ENCODE results near the gene TTC29.
"Not testable (repeated sequence)": the region's sequence is repeated elsewhere in the genome, so short reads cannot be mapped to it uniquely, and the experiment has no call there.

TTC29 gene

DNA sequence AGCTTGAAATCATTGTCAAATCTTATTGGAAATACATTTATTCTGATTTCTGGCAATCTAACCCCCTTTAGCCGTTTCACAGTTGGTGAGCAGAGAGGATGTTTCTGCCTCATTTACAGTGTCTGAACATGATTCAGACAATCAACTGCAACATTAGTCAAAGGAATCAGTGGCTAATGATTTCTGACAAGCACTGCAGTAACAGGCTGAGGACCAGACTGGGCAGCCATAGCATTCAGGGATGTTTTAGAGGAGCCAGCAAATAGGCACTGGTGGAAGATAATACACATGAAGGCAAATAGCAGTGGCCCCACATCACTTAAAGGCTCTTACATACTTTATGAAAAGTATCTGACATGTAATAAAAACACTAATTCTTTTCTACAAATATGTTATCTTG, 102.8 kb downstream of the TTC29 start:
- H3K4me3 ChIP-seq (ENCODE audit: low read length) = no peak overlapping the region
- TF ChIP-seq, protein P1, sequence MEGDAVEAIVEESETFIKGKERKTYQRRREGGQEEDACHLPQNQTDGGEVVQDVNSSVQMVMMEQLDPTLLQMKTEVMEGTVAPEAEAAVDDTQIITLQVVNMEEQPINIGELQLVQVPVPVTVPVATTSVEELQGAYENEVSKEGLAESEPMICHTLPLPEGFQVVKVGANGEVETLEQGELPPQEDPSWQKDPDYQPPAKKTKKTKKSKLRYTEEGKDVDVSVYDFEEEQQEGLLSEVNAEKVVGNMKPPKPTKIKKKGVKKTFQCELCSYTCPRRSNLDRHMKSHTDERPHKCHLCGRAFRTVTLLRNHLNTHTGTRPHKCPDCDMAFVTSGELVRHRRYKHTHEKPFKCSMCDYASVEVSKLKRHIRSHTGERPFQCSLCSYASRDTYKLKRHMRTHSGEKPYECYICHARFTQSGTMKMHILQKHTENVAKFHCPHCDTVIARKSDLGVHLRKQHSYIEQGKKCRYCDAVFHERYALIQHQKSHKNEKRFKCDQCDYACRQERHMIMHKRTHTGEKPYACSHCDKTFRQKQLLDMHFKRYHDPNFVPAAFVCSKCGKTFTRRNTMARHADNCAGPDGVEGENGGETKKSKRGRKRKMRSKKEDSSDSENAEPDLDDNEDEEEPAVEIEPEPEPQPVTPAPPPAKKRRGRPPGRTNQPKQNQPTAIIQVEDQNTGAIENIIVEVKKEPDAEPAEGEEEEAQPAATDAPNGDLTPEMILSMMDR (conservative IDR thresholded peaks at IDR 0.05; ENCODE audit: low read depth, low read length) = no peak
- DNase-seq (ENCODE audit: low read depth) = no peak

DNA sequence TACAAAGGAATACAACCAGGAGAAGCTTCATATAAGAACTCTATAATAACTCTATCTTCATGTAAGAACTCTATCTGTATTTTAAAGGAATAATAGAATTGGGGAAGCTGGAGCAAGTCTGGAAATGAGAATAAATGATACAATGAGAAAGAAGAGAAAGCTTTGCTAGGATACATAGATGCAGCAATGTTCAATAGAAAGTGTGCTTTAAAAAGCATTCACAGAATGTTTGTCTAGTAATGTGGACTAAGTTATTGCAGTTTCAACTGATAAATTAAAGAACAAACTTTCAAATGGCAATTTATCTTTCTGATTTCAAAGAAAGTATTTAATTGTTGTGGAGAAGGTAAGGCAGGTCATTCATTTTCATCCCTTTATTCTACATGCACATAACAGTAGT, 104.9 kb downstream of the TTC29 start:
- no peak for DNase-seq (ENCODE audit: low read depth)
- H3K4me3 ChIP-seq (ENCODE audit: low read length) = no peak overlapping the region
- TF ChIP-seq, protein P1 (conservative IDR thresholded peaks at IDR 0.05; ENCODE audit: low read depth, low read length) = no peak

DNA sequence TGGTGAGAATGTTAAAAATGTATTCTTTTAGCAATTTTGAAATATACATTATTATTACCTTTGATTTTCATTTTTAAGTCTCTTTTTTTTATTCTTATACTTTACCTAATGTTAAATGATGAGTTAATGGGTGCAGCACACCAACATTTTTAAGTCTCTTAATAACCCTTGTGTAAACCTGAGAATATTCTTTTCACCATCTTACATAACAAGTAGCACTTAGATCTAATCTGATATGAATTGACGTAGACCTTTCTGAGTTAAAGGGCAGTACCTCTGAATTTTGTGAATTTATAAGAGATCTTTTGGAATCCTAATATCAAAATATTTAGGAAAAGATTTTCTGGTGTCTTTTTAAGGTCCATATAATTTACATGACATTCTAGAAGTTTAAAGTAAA, 110.6 kb downstream of the TTC29 start:
- H3K4me3 ChIP-seq (ENCODE audit: low read length) = no peak overlapping the region
- DNase-seq (ENCODE audit: low read depth) = no peak
- TF ChIP-seq, protein P1 (conservative IDR thresholded peaks at IDR 0.05; ENCODE audit: low read depth, low read length) = no peak

GRCh38 chr4:146834263-146835034, 111.2 kb downstream of the TTC29 start:
- DNase-seq (ENCODE audit: low read depth) = no peak
- H3K4me3 ChIP-seq (ENCODE audit: low read length) = no peak overlapping the region
- TF ChIP-seq, protein P1 (conservative IDR thresholded peaks at IDR 0.05; ENCODE audit: low read depth, low read length) = no peak

DNA sequence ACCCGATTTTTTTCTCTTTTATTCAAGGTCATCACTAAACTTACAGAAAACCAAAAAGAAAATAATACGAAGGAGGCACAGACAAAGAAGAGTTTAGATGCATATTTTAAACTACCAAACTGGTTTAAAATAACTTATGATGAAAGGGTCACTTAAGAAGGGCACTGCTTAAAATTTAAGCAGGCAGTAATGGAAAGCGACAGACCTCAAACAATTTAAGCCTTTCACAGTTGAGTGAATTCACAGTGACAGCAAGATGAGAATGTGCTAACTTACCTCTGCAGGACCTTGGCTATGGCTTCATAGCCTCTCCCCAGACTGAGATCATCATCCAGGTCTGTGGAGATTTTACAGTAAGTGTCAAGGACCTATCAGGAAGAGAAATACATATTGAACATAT, 112.1 kb downstream of the TTC29 start:
- no peak for DNase-seq (ENCODE audit: low read depth)
- TF ChIP-seq, protein P1 (conservative IDR thresholded peaks at IDR 0.05; ENCODE audit: low read depth, low read length) = no peak

DNA sequence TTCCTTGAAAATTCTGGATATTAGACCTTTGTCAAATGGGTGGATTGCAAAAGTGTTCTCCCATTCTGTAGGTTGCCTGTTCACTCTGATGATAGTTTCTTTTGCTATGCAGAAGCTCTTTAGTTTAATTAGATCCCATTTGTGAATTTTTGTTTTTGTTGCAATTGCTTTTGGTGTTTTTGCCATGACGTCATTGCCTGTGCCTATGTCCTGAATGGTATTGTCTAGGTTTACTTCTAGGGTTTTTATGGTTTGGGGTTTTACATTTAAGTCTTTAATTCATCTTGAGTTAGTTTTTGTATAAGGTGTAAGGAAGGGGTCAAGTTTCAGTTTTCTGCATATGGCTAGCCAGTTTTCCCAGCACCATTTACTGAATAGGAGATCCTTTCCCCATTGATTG, 122.7 kb downstream of the TTC29 start:
- H3K4me3 ChIP-seq (ENCODE audit: low read length); DNase-seq (ENCODE audit: low read depth): not testable (repeated sequence)

More for the DNA sequence above, 112.1 kb downstream of the TTC29 start:
- no peak overlapping the region for H3K4me3 ChIP-seq (ENCODE audit: low read length)

DNA sequence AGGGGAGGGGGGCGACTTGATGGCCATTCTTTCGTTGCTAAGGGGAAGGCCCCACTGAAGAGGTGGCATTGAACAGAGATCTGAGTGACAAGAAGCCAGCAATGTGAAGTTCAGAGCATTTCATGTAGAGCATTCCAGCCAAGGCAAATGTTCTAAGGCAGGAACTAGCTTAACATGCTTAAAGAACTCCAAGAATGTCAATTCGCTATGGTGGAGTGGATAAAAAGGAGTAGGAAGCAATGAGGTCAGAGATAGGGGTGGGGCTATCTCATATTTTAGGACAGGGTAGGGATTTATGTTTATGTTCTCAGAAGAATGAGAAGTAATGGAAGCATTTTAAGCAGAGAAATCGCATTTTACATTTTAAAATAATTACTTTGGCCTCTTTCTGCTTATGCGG, 130.9 kb downstream of the TTC29 start:
- no peak for DNase-seq (ENCODE audit: low read depth)
- no peak overlapping the region for H3K4me3 ChIP-seq (ENCODE audit: low read length)
- TF ChIP-seq, protein P1 (conservative IDR thresholded peaks at IDR 0.05; ENCODE audit: low read depth, low read length) = no peak

Measured in retinal pigment epithelial cell (primary cell).